Ovary (tissue), 3 donors: ENCODE measurements around the gene DOC2A.

ENCODE experiments used
- CTCF ChIP-seq, 3 donors: fragments of 450-650 bp in 2 of 3; fragments of 200-600 bp in 1 of 3; IDR thresholded peaks; one replicate each; pipeline versions ENCODE4 v1.5.1 to v1.8.0; 2016 to 2022; ENCODE audit warnings: antibody characterized with exemption in 3 of 3, mild to moderate bottlenecking in 1 of 3
- POLR2A ChIP-seq: fragments of 450-650 bp; IDR thresholded peaks from one replicate; pipeline ENCODE4 v1.6.1; 2017; ENCODE audit warnings: antibody characterized with exemption, mild to moderate bottlenecking, moderate library complexity
- donor health status: DM: no; HTN: no; CAD: no.

GRCh38 chr16:29987371-29988085, 23.3 kb downstream of the DOC2A start:
- TF ChIP-seq CTCF (IDR thresholded peaks at IDR 0.05) (no peak), POLR2A (no peak)
